BE2C (cell line): ENCODE data around the gene GNG12.

ENCODE experiments used
- DNase-seq: peaks from one replicate; pipeline ENCODE4 v3.0.0-alpha.2; 2020
- H3K27me3 ChIP-seq: fragments of 250-450 bp; sonication (Bioruptor Pico); 2 replicates; pipeline ENCODE4 v1.5.1; 2020; ENCODE audit warnings: mild to moderate bottlenecking
- H3K36me3 ChIP-seq: fragments of 250-450 bp; sonication (Bioruptor Pico); 2 replicates; pipeline ENCODE4 v1.5.1; 2020; ENCODE audit warnings: mild to moderate bottlenecking
- H3K4me1 ChIP-seq: fragments of 250-450 bp; sonication (Bioruptor Pico); 2 replicates; pipeline ENCODE4 v1.5.1; 2020
- H3K4me3 ChIP-seq: 2 replicates; pipeline ENCODE4 v1.5.1; 2011; ENCODE audit warnings: low read depth, low read length
- H3K9me3 ChIP-seq: fragments of 250-450 bp; sonication (Bioruptor Pico); 2 replicates; pipeline ENCODE4 v1.5.1; 2020
- CTCF ChIP-seq: IDR thresholded peaks from 2 replicates; pipeline ENCODE4 v1.5.1; 2012; ENCODE audit warnings: mild to moderate bottlenecking, low read depth, low read length

GNG12 gene

GRCh38 chr1:67685558-67686266 is 147.6 kb downstream of the GNG12 start:
- peak; percentile 30 for DNase-seq
- Histone ChIP-seq H3K9me3 (no peaks in the 10 kb centered on the region), H3K36me3 (peaks cover 6% of the 10 kb centered on the region; the same call in 1 of the 2 replicates)

DNA sequence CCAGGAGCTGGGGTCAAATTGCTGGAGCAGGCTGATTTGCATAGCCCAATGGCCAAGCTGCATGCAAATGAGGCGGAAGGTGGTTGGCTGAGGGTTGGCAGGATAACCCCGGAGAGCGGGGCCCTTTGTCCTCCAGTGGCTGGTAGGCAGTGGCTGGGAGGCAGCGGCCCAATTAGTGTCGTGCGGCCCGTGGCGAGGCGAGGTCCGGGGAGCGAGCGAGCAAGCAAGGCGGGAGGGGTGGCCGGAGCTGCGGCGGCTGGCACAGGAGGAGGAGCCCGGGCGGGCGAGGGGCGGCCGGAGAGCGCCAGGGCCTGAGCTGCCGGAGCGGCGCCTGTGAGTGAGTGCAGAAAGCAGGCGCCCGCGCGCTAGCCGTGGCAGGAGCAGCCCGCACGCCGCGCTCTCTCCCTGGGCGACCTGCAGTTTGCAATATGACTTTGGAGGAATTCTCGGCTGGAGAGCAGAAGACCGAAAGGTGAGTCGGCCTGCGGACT is 148.2 kb downstream of the GNG12 start, which contains the start of gene GADD45A:
GADD45A (plus strand) TSS at position 135 of the 491 bp plus-strand sequence; CDS start at position 429, 294 bp downstream.
- no peaks in the 10 kb centered on the region for H3K27me3 ChIP-seq
- H3K36me3 ChIP-seq, result peaks cover 6% of the 10 kb centered on the region; the same call in 1 of the 2 replicates
- TF ChIP-seq CTCF, result no peak
- peaks cover 9% of the 10 kb centered on the region; the same call in 1 of the 2 replicates for H3K4me1 ChIP-seq
- H3K9me3 ChIP-seq, result no peaks in the 10 kb centered on the region
- H3K4me3 ChIP-seq, result peak within 1 kb of the TSS; percentile 84
- DNase-seq, result peak; percentile 94

More at GRCh38 chr1:67685558-67686266, 147.6 kb downstream of the GNG12 start:
- Histone ChIP-seq H3K4me1 (peaks cover 9% of the 10 kb centered on the region; the same call in 1 of the 2 replicates), H3K27me3 (no peaks in the 10 kb centered on the region), H3K4me3 (peak overlapping the region; percentile 84)
- no peak for TF ChIP-seq CTCF

DNA sequence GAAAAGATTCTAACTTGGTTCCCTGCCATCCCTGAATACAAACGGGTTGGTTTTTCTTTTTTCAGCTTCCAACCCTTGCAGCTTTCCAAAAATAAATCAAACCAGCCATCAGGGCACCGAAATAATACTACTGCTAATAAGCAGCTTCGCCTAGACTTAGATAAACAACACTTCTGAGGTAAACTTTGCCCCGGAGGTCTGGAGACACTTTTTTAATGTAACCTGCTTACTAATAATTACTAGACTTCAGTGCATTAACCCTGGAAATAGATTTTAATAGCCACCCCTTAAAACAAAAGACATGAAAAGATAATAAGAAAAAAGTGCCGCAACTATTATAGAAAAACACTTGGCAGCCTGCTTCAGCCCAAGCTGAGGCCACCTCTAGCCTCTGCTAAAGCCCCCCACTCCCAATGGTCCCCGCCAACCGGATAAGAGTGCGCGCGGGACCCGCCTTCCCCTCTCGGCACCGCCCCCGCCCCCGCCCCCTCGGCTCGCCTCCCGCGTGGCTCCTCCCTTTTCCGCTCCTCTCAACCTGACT is 148.7 kb downstream of the GNG12 start:
- Histone ChIP-seq H3K4me3 (peak overlapping the region; percentile 39), H3K4me1 (peaks cover 9% of the 10 kb centered on the region; the same call in 1 of the 2 replicates), H3K9me3 (no peaks in the 10 kb centered on the region), H3K27me3 (no peaks in the 10 kb centered on the region), H3K36me3 (peaks cover 6% of the 10 kb centered on the region; the same call in 1 of the 2 replicates)
- no peak for DNase-seq
- TF ChIP-seq CTCF, result no peak

DNA sequence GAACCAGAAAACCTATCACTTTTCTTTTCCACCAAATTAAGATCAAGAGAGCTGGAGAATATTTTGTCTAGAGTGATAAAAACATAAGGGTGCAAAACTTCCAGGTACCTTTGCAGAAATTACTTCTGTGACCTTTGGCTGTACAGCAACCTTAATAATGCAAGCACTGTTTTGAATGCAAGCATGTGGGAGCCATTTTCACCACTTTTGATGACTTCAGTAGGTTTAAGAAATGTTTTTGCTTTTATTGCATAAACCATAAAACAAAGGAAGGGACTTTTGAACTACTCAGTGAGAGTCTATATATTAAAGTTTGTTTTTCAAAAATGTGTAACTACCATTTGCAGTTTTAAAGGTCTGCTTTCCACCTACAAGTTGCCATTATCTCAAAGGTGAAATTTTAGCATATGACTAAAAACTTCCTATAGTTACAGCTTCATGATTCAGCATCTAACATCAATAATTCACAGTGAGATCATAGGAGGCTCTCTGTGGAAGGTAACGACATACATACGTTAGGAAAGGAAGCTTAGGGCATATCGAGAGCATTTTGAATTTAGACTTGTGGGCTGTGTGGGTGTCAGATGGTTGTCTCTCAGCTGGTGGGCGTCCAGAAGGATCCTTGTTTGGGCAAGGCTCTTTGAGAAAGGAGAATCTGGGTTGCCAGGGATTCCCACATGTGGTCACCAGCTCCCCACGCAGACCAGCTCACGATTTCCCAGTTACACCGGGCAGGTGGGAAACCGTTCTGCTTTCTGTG is 149.3 kb downstream of the GNG12 start:
- Histone ChIP-seq H3K4me3 (peak overlapping the region; percentile 39), H3K27me3 (no peaks in the 10 kb centered on the region), H3K9me3 (no peaks in the 10 kb centered on the region), H3K36me3 (peaks cover 6% of the 10 kb centered on the region; the same call in 1 of the 2 replicates), H3K4me1 (peaks cover 9% of the 10 kb centered on the region; the same call in 1 of the 2 replicates)
- no peak for TF ChIP-seq CTCF
- no peak for DNase-seq

GRCh38 chr1:67683316-67683715 is 150.0 kb downstream of the GNG12 start:
- TF ChIP-seq CTCF, result no peak
- no peak for DNase-seq
- no peaks in the 10 kb centered on the region for H3K9me3 ChIP-seq

More at GRCh38 chr1:67683316-67683715, 150.0 kb downstream of the GNG12 start:
- no peaks in the 10 kb centered on the region for H3K36me3 ChIP-seq
- peaks cover 9% of the 10 kb centered on the region; the same call in 1 of the 2 replicates for H3K4me1 ChIP-seq
- no peaks in the 10 kb centered on the region for H3K27me3 ChIP-seq
- H3K4me3 ChIP-seq, result no peak overlapping the region
